ENCODE data around the gene LYPLA2.

DNA sequence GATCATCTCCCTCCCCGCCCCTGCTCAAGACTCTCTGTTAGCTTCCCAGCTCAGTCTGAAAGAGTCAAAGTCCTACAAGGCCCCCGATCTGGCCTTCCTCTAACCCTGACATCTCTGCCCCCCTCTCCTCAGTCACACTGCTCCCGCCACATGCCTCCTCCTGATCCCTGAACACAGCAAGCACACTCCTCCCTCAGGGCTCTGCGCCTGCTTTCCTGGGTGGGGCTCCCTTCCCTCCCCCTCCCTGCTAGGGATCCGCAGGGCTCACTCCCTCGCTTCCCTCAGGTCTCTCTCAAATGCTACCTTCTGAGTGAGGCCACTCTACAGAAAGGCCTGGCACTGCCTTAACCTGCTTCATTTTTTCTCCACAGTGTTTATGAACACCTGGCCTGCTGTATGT is 15.3 kb downstream of the LYPLA2 start:
- no peak for TF ChIP-seq YY1 (IDR thresholded peaks at IDR 0.05)
- TF ChIP-seq, protein P1, sequence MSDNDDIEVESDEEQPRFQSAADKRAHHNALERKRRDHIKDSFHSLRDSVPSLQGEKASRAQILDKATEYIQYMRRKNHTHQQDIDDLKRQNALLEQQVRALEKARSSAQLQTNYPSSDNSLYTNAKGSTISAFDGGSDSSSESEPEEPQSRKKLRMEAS (IDR thresholded peaks at IDR 0.05): no peak
- TF ChIP-seq RXRA (IDR thresholded peaks at IDR 0.05): no peak
- TF ChIP-seq, protein P2, sequence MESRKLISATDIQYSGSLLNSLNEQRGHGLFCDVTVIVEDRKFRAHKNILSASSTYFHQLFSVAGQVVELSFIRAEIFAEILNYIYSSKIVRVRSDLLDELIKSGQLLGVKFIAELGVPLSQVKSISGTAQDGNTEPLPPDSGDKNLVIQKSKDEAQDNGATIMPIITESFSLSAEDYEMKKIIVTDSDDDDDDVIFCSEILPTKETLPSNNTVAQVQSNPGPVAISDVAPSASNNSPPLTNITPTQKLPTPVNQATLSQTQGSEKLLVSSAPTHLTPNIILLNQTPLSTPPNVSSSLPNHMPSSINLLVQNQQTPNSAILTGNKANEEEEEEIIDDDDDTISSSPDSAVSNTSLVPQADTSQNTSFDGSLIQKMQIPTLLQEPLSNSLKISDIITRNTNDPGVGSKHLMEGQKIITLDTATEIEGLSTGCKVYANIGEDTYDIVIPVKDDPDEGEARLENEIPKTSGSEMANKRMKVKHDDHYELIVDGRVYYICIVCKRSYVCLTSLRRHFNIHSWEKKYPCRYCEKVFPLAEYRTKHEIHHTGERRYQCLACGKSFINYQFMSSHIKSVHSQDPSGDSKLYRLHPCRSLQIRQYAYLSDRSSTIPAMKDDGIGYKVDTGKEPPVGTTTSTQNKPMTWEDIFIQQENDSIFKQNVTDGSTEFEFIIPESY (IDR thresholded peaks at IDR 0.05): no peak
- no peak for TF ChIP-seq JUND (IDR thresholded peaks at IDR 0.05)

All from liver (tissue), 2 donors.